Activated naive CD4-positive, alpha-beta T cell treated with anti-CD3 and anti-CD28 coated beads, Interleukin-2, amount 10 ng/mL, durations not matched to agents 5 hours and 36 hours (primary cell): Measurements from ENCODE around the gene SNURF. TPM values are rescaled to one million over a fixed set of nuclear protein-coding genes. Genes with fewer than 3 reads are reported as not detected.

Source experiments
- total RNA-seq, 2 experiments: library from RNA; stranded (reverse); gene quantifications; one replicate each; pipeline ENCODE4 v1.2.3, GENCODE V29; 2021

SNURF gene, protein sequence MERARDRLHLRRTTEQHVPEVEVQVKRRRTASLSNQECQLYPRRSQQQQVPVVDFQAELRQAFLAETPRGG
- 10 to 100 TPM; 10.2 to 22.0 TPM for total RNA-seq

DNA sequence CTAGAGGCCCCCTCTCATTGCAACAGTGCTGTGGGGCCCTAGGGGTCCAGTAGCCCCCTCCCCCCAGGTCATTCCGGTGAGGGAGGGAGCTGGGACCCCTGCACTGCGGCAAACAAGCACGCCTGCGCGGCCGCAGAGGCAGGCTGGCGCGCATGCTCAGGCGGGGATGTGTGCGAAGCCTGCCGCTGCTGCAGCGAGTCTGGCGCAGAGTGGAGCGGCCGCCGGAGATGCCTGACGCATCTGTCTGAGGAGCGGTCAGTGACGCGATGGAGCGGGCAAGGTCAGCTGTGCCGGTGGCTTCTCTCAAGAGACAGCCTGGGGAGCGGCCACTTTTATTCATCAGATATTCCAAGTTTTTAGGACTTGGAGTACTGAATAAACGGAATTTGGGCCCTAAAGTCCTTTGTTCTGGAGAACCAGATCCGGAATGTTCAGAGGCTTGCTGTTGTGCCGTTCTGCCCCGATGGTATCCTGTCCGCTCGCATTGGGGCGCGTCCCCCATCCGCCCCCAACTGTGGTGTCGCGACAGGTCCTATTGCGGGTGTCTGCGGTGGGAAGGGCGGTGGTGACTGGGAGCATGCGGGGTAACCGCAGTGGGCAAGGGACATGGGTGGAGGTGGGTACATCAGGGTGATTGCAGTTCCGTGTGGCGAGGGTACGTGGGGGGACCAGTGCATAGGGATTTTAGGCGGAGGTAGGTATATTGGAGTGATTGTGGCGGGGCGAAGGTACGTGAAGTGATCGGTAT lies at the start of gene SNURF, which contains the start of gene SNRPN:
TSS of gene SNURF (plus strand) at position 205 of the 748 bp plus-strand sequence. CDS start at position 267, 62 bp downstream.
TSS of gene SNRPN (plus strand) at position 205 of the 748 bp plus-strand sequence. CDS start 19,467 bp downstream, outside the sequence.

Other genes starting within 250 kb of the SNURF start
- 10 to 100 TPM; 67.9 to 70.0 TPM for gene SNRPN, start within 50 bp of the SNURF start, total RNA-seq